HepG2 (cell line): ENCODE results near the gene NPW. TPM values are rescaled to one million over a fixed set of nuclear protein-coding genes. Genes with fewer than 3 reads are reported as not detected.

ENCODE experiments used
- ARNT2 ChIP-seq: sonication (generic); formaldehyde crosslinking; IDR thresholded peaks from 2 replicates; pipeline ENCODE4 v1.8.0; 2022; ENCODE audit warnings: mild to moderate bottlenecking, low read depth, missing genetic modification reagents, moderate library complexity
- ARNTL ChIP-seq: sonication (generic); formaldehyde crosslinking; IDR thresholded peaks from 2 replicates; pipeline ENCODE4 v1.4.0; 2020; ENCODE audit warnings: mild to moderate bottlenecking, missing genetic modification reagents
- ATF2 ChIP-seq: sonication (generic); formaldehyde crosslinking; IDR thresholded peaks from 2 replicates; pipeline ENCODE4 v1.4.0; 2020; ENCODE audit warnings: missing genetic modification reagents
- CBFB ChIP-seq: sonication (generic); formaldehyde crosslinking; IDR thresholded peaks from 2 replicates; pipeline ENCODE4 v1.4.0; 2020; ENCODE audit warnings: missing genetic modification reagents
- DDIT3 ChIP-seq: sonication (generic); formaldehyde crosslinking; IDR thresholded peaks from 2 replicates; pipeline ENCODE4 v1.4.0; 2020; ENCODE audit warnings: mild to moderate bottlenecking, missing genetic modification reagents
- DMAP1 ChIP-seq: IDR thresholded peaks from 2 replicates; pipeline ENCODE4 v1.6.1; 2016
- GMEB1 ChIP-seq: sonication (generic); formaldehyde crosslinking; IDR thresholded peaks from 2 replicates; pipeline ENCODE4 v1.5.1; 2020; ENCODE audit warnings: missing genetic modification reagents, mild to moderate bottlenecking, borderline replicate concordance
- GTF2F1 ChIP-seq: fragments of 150-350 bp; IDR thresholded peaks from 2 replicates; pipeline ENCODE4 v1.6.1; 2014; ENCODE audit warnings: low read length
- HOXA9 ChIP-seq: sonication (generic); formaldehyde crosslinking; IDR thresholded peaks from 2 replicates; pipeline ENCODE4 v1.8.1; 2022; ENCODE audit warnings: missing genetic modification reagents, mild to moderate bottlenecking, moderate library complexity, borderline replicate concordance
- KDM5B ChIP-seq: sonication (generic); formaldehyde crosslinking; IDR thresholded peaks from 2 replicates; pipeline ENCODE4 v1.4.0; 2020; ENCODE audit warnings: missing genetic modification reagents, mild to moderate bottlenecking, borderline replicate concordance
- NFKBIZ ChIP-seq: IDR thresholded peaks from 2 replicates; pipeline ENCODE4 v1.6.1; 2018; ENCODE audit warnings: missing genetic modification reagents, missing compliant biosample characterization
- SNAPC5 ChIP-seq: sonication (generic); formaldehyde crosslinking; IDR thresholded peaks from 2 replicates; pipeline ENCODE4 v1.8.1; 2023; ENCODE audit warnings: mild to moderate bottlenecking, missing genetic modification reagents, borderline replicate concordance
- SOX6 ChIP-seq, 2 experiments: fragments of 450-650 bp in 1 of 2; sonication (generic) in 1 of 2; formaldehyde crosslinking in 1 of 2; IDR thresholded peaks; 2 replicates each; pipeline versions ENCODE4 v1.4.0 to v1.6.1; 2017 to 2020; ENCODE audit warnings: antibody characterized with exemption in 1 of 2, mild to moderate bottlenecking in 1 of 2, missing genetic modification reagents in 1 of 2
- STAT5B ChIP-seq: sonication (generic); formaldehyde crosslinking; IDR thresholded peaks from 2 replicates; pipeline ENCODE4 v1.4.0; 2020; ENCODE audit warnings: missing genetic modification reagents
- XRCC5 ChIP-seq: fragments of 200-400 bp; formaldehyde crosslinking; optimal IDR thresholded peaks from 2 replicates; pipeline ENCODE3; 2017; ENCODE audit warnings: mild to moderate bottlenecking, low read length
- ZBTB34 ChIP-seq: sonication (generic); formaldehyde crosslinking; IDR thresholded peaks from 2 replicates; pipeline ENCODE4 v1.8.0; 2022; ENCODE audit warnings: mild to moderate bottlenecking, missing genetic modification reagents
- ZFP90 ChIP-seq: sonication (generic); formaldehyde crosslinking; IDR thresholded peaks from 2 replicates; pipeline ENCODE4 v1.8.0; 2022; ENCODE audit warnings: missing genetic modification reagents, mild to moderate bottlenecking, inconsistent platforms, borderline replicate concordance
- ZNF275 ChIP-seq: sonication (generic); formaldehyde crosslinking; IDR thresholded peaks from 2 replicates; pipeline ENCODE4 v1.8.0; 2022; ENCODE audit warnings: missing genetic modification reagents, mild to moderate bottlenecking, inconsistent platforms, borderline replicate concordance
- ZNF558 ChIP-seq: sonication (generic); formaldehyde crosslinking; IDR thresholded peaks from 2 replicates; pipeline ENCODE4 v1.9.0; 2022; ENCODE audit warnings: mild to moderate bottlenecking, missing genetic modification reagents, borderline replicate concordance
- ZNF570 ChIP-seq: sonication (generic); formaldehyde crosslinking; IDR thresholded peaks from 2 replicates; pipeline ENCODE4 v1.4.0; 2020; ENCODE audit warnings: mild to moderate bottlenecking, missing genetic modification reagents, borderline replicate concordance
- ZSCAN31 ChIP-seq: sonication (generic); formaldehyde crosslinking; IDR thresholded peaks from 2 replicates; pipeline ENCODE4 v1.5.0; 2020; ENCODE audit warnings: low read depth, mild to moderate bottlenecking, missing genetic modification reagents
- polyA plus RNA-seq, 8 experiments: library from polyadenylated mRNA; depleted of rRNA in 3 of 8; stranded (reverse) in 7 of 8; unstranded in 1 of 8; fragments of >200 nt; fragmentation: Illumina TruSeq in 4 of 8; extraction: Trizol in 4 of 8; gene quantifications; 2 replicates each; pipeline versions ENCODE4 v1.2.1 to v1.2.3, GENCODE V29; 2011 to 2016; ENCODE audit warnings: low read depth in 4 of 8, missing spikeins in 1 of 8, mixed read lengths in 1 of 8; ENCODE audit not compliant: insufficient read depth in 1 of 8
- total RNA-seq, 5 experiments: library from RNA; depleted of rRNA; stranded (reverse); fragments of >200 nt; fragmentation: Illumina TruSeq; extraction: Trizol; gene quantifications; 2 replicates each; pipeline ENCODE4 v1.2.3, GENCODE V29; 2016; ENCODE audit warnings: low read depth in 1 of 5

NPW gene
- total and polyA plus RNA-seq, 2 of the 13 experiments (the other 11 are each of a cell fraction or from before 2014, with no cell fraction given) = 0.24 to 0.97 TPM

- TF ChIP-seq ATF2 (CRISPR knock-in tag) (peak; percentile 86), ARNT2 (peak; percentile 91), ZBTB34 (no peak), SOX6 (IDR thresholded peaks at IDR 0.05) (no peak), SOX6 (CRISPR knock-in tag; IDR thresholded peaks at IDR 0.05) (peak; percentile 84), CBFB (peak; percentile 97), SNAPC5 (no peak), ZFP90 (CRISPR knock-in tag) (peak; percentile 91; the same call in 1 of the 2 replicates), ARNTL (CRISPR knock-in tag) (peak; percentile 84), HOXA9 (CRISPR knock-in tag) (peak; percentile 74; the same call in 1 of the 2 replicates), GMEB1 (CRISPR knock-in tag) (peak; percentile 97), NFKBIZ (CRISPR knock-in tag) (no peak; the same call in 1 of the 2 replicates), KDM5B (CRISPR knock-in tag) (peak; percentile 91; the same call in 1 of the 2 replicates), ZNF558 (CRISPR knock-in tag) (peak; percentile 96), DMAP1 (CRISPR knock-in tag) (peak; percentile 95), DDIT3 (no peak), ZNF570 (CRISPR knock-in tag) (no peak), STAT5B (CRISPR knock-in tag) (peak; percentile 82; the same call in 1 of the 2 replicates), XRCC5 (peak; percentile 69), ZSCAN31 (CRISPR knock-in tag) (no peak; the same call in 1 of the 2 replicates), GTF2F1 (no peak), ZNF275 (CRISPR knock-in tag) (no peak; the same call in 1 of the 2 replicates)
These were observed 47.6 kb upstream of the NPW start, which contains the start of gene TBL3 (continued) for GRCh38 chr16:1971796-1972489.
